HG03196 (cell line): ENCODE measurements around the gene ENTPD1.
"Not testable (repeated sequence)": the region's sequence is repeated elsewhere in the genome, so short reads cannot be mapped to it uniquely, and the experiment has no call there.

ENCODE experiments used
- ATAC-seq: cut with Tn5 transposase; IDR thresholded peaks from one replicate; pipeline ENCODE4 v1.9.1; 2021; ENCODE audit not compliant: unreplicated experiment

Gene ENTPD1

GRCh38 chr10:95793401-95794045, 37.6 kb downstream of the ENTPD1 start:
- no peak for ATAC-seq

GRCh38 chr10:95794195-95794594, 38.2 kb downstream of the ENTPD1 start:
- no peak for ATAC-seq

- no peak for ATAC-seq
Observed at GRCh38 chr10:95795602-95796001, 39.6 kb downstream of the ENTPD1 start.

GRCh38 chr10:95796504-95796903, 40.5 kb downstream of the ENTPD1 start:
- no peak for ATAC-seq

GRCh38 chr10:95798096-95798855, 42.3 kb downstream of the ENTPD1 start:
- no peak for ATAC-seq

- ATAC-seq: not testable (repeated sequence)
Observed at GRCh38 chr10:95800286-95800685, 44.3 kb downstream of the ENTPD1 start.

GRCh38 chr10:95806687-95807380, 50.9 kb downstream of the ENTPD1 start:
- not testable (repeated sequence) for ATAC-seq

- ATAC-seq: not testable (repeated sequence)
Observed at GRCh38 chr10:95808705-95809308, 52.8 kb downstream of the ENTPD1 start.

GRCh38 chr10:95809370-95810197, 53.6 kb downstream of the ENTPD1 start:
- ATAC-seq: no peak

GRCh38 chr10:95810198-95810976, 54.4 kb downstream of the ENTPD1 start:
- no peak for ATAC-seq

GRCh38 chr10:95813054-95813685, 57.2 kb downstream of the ENTPD1 start:
- no peak for ATAC-seq

- ATAC-seq: no peak
Observed at GRCh38 chr10:95814011-95814727, 58.2 kb downstream of the ENTPD1 start.

- ATAC-seq: no peak
Observed at GRCh38 chr10:95815133-95815532, 59.2 kb downstream of the ENTPD1 start.

- no peak for ATAC-seq
Observed at GRCh38 chr10:95815701-95816240, 59.8 kb downstream of the ENTPD1 start.

- ATAC-seq: no peak
Observed at GRCh38 chr10:95818010-95818409, 62.0 kb downstream of the ENTPD1 start.

- ATAC-seq: no peak
Observed at GRCh38 chr10:95818668-95819067, 62.7 kb downstream of the ENTPD1 start.

GRCh38 chr10:95819620-95820329, 63.8 kb downstream of the ENTPD1 start:
- no peak for ATAC-seq

- ATAC-seq: no peak
Observed at GRCh38 chr10:95820363-95820762, 64.4 kb downstream of the ENTPD1 start.
